Duodenal mucosa (tissue), 2 donors: ENCODE data around the gene PLOD1.
"Not testable (repeated sequence)": the region's sequence is repeated elsewhere in the genome, so short reads cannot be mapped to it uniquely, and the experiment has no call there.

Experiments used
- H3K27ac ChIP-seq: one replicate; pipeline ENCODE4 v1.7.0; 2013; ENCODE audit warnings: low read depth, low read length
- H3K27me3 ChIP-seq, 2 donors: one replicate each; pipeline ENCODE4 v1.7.0; 2013; ENCODE audit warnings: low read length in 2 of 2, control low read depth in 1 of 2; ENCODE audit not compliant: insufficient read depth in 2 of 2, control insufficient read depth in 1 of 2
- H3K36me3 ChIP-seq, 2 donors: one replicate each; pipeline ENCODE4 v1.7.0; 2013; ENCODE audit warnings: low read length in 2 of 2, control low read depth in 1 of 2; ENCODE audit not compliant: insufficient read depth in 2 of 2, control insufficient read depth in 1 of 2
- H3K4me1 ChIP-seq, 2 donors: one replicate each; pipeline ENCODE4 v1.7.0; 2013; ENCODE audit warnings: low read length in 2 of 2, control low read depth in 1 of 2; ENCODE audit not compliant: insufficient read depth in 2 of 2, control insufficient read depth in 1 of 2
- H3K4me3 ChIP-seq, 2 donors: one replicate each; pipeline ENCODE4 v1.7.0; 2013; ENCODE audit warnings: low read length in 2 of 2, low read depth in 1 of 2
- H3K9ac ChIP-seq, 2 donors: one replicate each; pipeline ENCODE4 v1.7.0; 2013; ENCODE audit warnings: low read length in 2 of 2, low read depth in 1 of 2
- H3K9me3 ChIP-seq, 2 donors: one replicate each; pipeline ENCODE4 v1.7.0; 2013; ENCODE audit warnings: low read length in 2 of 2, control low read depth in 1 of 2; ENCODE audit not compliant: control insufficient read depth in 1 of 2

PLOD1 gene

DNA sequence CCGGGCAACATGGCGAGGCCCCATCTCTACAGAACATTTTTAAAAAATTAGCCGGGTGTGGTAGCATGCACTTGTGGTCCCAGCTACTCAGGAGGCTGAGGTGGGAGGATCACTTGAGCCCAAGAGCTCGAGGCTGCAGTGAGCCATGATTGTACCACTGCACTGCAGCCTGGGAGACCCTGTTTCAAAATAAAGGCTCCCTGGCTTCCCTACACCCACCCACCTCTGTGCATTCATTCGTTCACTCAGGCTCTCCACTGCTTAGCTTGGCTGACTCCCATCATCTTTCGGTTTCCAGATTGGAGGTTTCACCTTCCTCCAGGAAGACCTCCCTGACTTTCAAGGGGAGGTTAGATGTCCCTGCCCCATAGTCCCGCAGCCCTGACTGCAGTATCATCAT lies 22.5 kb upstream of the PLOD1 start:
- no peaks in the 10 kb centered on the region for H3K9me3 ChIP-seq
- H3K4me1 ChIP-seq = peaks cover 4 to 10% of the 10 kb centered on the region in 2 donors
- no peak overlapping the region for H3K4me3 ChIP-seq
- H3K9ac ChIP-seq = no peak overlapping the region
- H3K36me3 ChIP-seq = peaks cover 0 to 5% of the 10 kb centered on the region in 2 donors
- H3K27ac ChIP-seq = no peak overlapping the region
- H3K27me3 ChIP-seq = no peaks in the 10 kb centered on the region

DNA sequence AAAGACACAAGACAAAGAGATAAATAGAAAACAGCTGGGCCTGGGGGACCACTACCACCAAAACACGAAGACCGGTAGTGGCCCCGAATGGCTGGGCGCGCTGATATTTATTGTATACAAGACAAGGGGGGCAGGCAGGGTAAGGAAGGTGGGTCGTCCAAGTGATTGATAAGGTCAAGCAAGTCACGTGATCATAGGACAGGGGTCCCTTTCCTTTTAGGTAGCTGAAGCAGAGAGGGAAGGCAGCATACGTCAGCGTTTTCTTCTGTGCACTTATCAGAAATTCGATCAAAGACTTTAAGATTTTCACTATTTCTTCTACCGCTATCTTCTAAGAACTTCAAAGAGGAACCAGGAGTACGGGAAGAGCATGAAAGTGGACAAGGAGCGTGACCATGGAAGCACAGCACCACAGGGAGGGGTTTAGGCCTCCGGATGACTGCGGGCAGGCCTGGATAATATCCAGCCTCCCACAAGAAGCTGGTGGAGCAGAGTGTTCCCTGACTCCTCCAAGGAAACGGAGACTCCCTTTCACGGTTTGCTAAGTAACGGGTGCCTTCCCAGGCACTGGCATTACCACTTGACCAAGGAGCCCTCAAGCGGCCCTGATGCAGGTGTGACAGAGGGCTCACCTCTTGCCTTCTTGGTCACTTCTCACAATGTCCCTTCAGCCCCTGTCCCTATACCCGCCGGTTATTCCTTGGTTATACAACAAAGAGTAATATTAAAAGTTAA lies 21.9 kb upstream of the PLOD1 start:
- H3K36me3 ChIP-seq = not testable (repeated sequence)

DNA sequence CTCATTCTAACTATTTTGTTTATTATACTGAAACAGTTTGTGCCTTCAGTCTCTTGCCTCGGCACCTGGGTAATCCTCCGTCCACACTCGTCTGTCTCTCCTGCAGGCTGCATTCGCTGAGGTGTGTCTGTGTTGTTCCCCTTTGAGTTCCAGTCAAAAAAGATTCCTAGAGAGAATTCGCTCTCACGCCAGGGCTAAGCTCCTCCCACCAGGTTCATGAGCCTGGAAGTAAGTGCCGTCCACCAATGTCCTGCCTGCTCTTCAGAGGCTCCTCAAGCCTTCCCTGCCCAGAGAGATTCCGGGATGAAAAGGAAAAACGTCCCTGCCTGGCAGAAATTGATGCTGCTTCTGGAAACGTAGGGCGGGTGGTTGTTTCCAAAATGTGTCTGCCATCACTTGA lies 21.2 kb upstream of the PLOD1 start:
- H3K27ac ChIP-seq = no peak overlapping the region
- no peak overlapping the region for H3K4me3 ChIP-seq
- H3K4me1 ChIP-seq = peaks cover 4 to 10% of the 10 kb centered on the region in 2 donors
- peaks cover 7 to 12% of the 10 kb centered on the region in 2 donors for H3K36me3 ChIP-seq
- H3K27me3 ChIP-seq = no peaks in the 10 kb centered on the region
- no peaks in the 10 kb centered on the region for H3K9me3 ChIP-seq
- no peak overlapping the region for H3K9ac ChIP-seq

More for the DNA sequence above, 21.9 kb upstream of the PLOD1 start:
- not testable (repeated sequence) for H3K27me3 ChIP-seq, H3K4me3 ChIP-seq, H3K9me3 ChIP-seq, H3K9ac ChIP-seq, H3K27ac ChIP-seq, H3K4me1 ChIP-seq

DNA sequence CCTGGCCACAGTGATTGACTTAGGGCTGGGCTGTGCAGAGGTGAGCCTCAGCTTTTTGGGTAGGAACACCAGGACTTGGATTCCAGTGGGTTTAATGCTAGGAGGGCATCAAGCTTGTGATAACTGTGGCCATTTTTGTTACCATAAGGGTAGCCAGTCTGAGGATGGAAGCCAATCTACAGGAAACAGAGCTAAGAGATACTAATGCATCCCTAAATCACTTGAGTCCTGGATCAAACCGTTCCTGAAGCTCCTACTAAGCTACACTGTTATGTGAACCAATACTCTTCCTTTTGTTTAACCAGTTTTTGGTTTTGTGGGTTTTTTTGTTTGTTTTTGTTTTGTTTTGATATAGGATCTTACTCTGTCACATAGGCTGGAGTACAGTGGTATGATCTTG lies 20.5 kb upstream of the PLOD1 start:
- Histone ChIP-seq H3K27me3 (no peaks in the 10 kb centered on the region), H3K27ac (no peak overlapping the region), H3K4me1 (peaks cover 10 to 16% of the 10 kb centered on the region in 2 donors), H3K36me3 (peaks cover 13 to 19% of the 10 kb centered on the region in 2 donors), H3K4me3 (no peak overlapping the region), H3K9ac (no peak overlapping the region), H3K9me3 (no peaks in the 10 kb centered on the region)

DNA sequence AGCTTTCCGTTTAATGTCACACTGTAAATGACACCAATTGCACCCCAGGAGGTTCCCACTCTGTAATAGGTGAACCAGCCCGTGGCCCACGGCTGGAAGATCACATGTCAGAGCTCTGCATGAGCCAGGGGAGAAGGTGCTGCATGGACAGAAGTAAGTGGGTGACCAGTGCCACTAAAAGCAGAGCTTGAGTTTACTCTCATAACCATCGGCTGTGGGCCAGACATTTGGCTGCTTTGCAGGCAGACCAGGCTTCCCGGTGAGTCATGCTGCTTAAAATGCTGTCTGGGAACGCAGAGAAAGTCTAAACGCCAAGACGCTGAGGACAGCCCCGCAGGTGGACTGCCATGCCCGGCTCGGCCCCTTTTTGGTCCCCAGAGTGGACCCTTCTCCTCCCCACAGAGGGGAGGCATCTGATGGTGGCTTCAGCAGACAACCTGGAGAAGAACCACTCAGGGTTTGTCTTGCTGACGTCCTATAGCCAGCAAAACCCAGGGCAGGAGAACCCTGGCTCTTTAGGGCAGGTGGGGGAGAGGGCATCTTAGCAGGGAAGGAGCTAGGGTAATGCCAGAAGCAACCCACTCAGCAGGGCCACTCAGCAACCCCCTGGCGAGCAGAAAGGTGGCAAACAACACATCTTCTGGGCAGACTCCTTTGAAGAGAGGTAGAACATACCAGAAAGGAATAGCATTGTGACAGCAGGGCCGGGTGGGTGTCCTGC lies 15.6 kb upstream of the PLOD1 start:
- H3K4me3 ChIP-seq = no peak overlapping the region
- peak overlapping the region in 1 of 2 donors; percentile 12 for H3K9ac ChIP-seq
- H3K9me3 ChIP-seq = no peaks in the 10 kb centered on the region
- no peaks in the 10 kb centered on the region for H3K27me3 ChIP-seq
- no peak overlapping the region for H3K27ac ChIP-seq
- H3K4me1 ChIP-seq = peaks cover 33 to 52% of the 10 kb centered on the region in 2 donors
- peaks cover 30 to 53% of the 10 kb centered on the region in 2 donors for H3K36me3 ChIP-seq

DNA sequence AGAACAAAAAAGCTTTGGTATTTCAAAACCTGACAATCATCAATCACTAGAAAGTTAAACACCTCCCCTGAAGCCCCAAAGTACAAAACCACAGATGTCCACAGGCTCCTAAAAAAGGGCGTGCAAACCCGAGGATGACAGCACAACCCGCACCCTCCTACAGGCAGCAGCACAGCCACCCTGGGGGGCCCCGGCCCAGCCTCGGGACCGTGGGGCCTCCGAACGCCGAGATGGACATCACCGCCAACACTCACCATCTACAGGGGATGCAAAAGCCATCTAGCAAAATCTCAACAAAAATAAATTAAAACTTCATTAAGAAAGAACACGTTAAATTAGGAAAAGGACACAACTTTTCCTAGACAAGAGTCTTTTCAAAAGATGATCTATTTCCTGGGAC lies 14.9 kb upstream of the PLOD1 start:
- Histone ChIP-seq H3K27ac (no peak overlapping the region), H3K36me3 (peaks cover 30 to 53% of the 10 kb centered on the region in 2 donors)

DNA sequence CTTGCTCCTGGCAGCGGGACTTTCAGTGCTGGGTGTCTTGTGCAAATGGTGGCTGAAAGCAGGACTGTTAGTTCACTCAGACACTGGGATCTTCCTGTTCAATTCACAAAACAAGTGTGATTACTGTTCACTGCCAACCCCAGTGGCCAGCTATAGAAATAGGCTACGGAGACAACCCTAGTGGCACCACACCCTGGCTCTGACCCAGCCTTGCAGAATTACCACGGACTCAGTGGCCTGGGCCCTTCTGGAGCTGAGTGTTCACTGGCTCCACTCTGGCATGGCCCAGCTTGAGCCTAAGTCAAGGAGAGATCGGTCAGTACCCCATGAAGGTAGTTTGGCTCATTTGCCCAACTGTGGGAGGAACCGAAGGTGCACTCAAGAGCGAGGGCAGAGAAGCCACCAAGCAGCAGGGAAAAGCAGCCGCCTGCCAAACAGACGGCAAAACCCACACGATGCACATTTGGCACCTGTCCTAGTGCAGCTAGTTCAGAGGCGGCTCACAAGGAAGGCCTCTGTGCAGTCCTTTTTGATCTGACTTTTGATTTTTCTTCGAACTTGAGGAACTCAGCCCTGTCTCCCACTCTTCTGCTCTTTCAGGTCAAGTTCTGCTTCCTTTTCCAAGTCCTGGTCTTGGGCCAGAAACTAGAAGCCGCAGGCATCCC lies 14.1 kb upstream of the PLOD1 start:
- H3K4me1 ChIP-seq = peaks cover 41 to 65% of the 10 kb centered on the region in 2 donors
- no peak overlapping the region for H3K27ac ChIP-seq
- peak overlapping the region; percentile 7 to 18 for H3K4me3 ChIP-seq
- H3K36me3 ChIP-seq = peaks cover 30 to 53% of the 10 kb centered on the region in 2 donors
- no peak overlapping the region for H3K9ac ChIP-seq
- H3K27me3 ChIP-seq = no peaks in the 10 kb centered on the region
- H3K9me3 ChIP-seq = no peaks in the 10 kb centered on the region

More for the DNA sequence above, 14.9 kb upstream of the PLOD1 start:
- no peak overlapping the region for H3K4me3 ChIP-seq
- H3K27me3 ChIP-seq = no peaks in the 10 kb centered on the region
- peaks cover 37 to 59% of the 10 kb centered on the region in 2 donors for H3K4me1 ChIP-seq
- no peaks in the 10 kb centered on the region for H3K9me3 ChIP-seq
- no peak overlapping the region for H3K9ac ChIP-seq

DNA sequence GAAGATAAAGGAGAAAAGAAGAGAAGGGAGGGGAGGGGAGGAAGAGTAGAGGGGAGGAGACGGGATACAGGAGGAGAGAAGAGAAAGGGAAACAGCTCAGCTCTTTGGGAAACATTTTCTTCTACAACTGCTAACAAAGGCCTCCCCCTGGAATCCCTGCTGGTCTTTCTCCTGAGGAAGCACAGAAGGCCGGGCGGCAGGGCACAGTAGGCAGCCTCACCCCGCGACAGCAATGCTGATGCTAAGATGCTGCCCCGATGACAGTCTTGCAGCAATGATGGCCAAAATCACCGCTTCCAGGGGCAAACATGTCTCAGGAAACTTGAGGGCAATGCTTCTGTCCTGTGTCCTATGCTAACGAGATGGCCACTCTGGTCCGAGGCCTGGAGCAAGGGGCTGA lies 13.5 kb upstream of the PLOD1 start:
- Histone ChIP-seq H3K9me3 (no peaks in the 10 kb centered on the region), H3K27me3 (no peaks in the 10 kb centered on the region), H3K36me3 (peaks cover 30 to 53% of the 10 kb centered on the region in 2 donors), H3K9ac (peak overlapping the region in 1 of 2 donors; percentile 43), H3K4me3 (peak overlapping the region; percentile 7 to 18), H3K27ac (no peak overlapping the region), H3K4me1 (peaks cover 41 to 65% of the 10 kb centered on the region in 2 donors)

DNA sequence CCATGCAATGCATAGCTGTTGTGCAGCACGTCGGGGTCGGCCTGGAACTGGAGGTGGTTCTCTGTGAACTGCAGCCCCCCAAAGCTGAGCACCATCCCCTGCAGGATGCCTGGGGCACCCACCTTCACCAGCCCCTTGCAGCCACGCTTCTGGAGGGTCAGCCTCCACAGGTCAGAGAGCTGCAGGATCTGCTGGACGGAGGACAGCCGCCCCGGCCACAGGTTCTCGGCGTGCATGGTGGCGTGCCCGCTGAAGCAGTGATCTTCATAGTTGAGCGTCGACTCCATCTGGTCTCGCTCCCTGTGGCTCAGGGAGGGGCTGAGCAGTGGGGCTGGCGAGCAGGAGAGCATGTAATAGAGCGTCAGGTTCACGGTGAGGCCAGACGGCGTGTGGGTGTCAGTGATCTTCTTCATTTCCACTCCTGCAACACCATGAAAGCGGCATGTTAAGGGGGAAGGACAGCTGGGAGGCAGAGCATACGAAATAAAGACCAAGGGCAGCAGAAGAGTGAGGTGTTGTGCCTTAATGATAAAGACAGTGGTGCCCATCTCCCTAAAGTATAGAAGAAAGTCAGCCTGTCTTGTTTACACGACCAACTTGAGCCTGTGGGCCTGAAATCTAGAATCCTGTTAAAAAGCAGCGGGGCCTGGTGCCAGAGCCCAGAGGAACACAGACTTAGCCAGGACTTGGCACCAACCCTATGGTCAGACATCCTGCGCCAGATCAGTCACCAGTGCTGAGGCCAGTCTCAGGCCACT lies 11.3 kb upstream of the PLOD1 start:
- Histone ChIP-seq H3K9me3 (no peaks in the 10 kb centered on the region), H3K9ac (peak overlapping the region; percentile 16 to 43), H3K36me3 (peaks cover 23 to 41% of the 10 kb centered on the region in 2 donors), H3K27ac (no peak overlapping the region), H3K4me1 (peaks cover 41 to 69% of the 10 kb centered on the region in 2 donors), H3K4me3 (peak overlapping the region; percentile 68 to 81), H3K27me3 (no peaks in the 10 kb centered on the region)
